ENCODE data around the gene FLACC1. TPM values are rescaled to one million over a fixed set of nuclear protein-coding genes. Genes with fewer than 3 reads are reported as not detected.

The FLACC1 gene
- total RNA-seq, 4 donors from 2014 or later: 0.42 to 0.69 (median 0.59) TPM; not detected in 1

GRCh38 chr2:201360256-201360655, 3.1 kb upstream of the FLACC1 start:
- WGBS, 2 donors: 86 to 87% methylated on average over 4 of the region's 4 CpGs
- intact Hi-C loops (cut with DNase I; ENCODE audit: low total_unique reads): no loop called here
- no peak overlapping the region for H3K4me3 ChIP-seq (ENCODE audit: low read depth, poor library complexity, severe bottlenecking)

GRCh38 chr2:201358684-201359083, 1.5 kb upstream of the FLACC1 start:
- H3K4me3 ChIP-seq (ENCODE audit: low read depth, poor library complexity, severe bottlenecking): no peak overlapping the region
- 96% methylated on average over 7 of the region's 7 CpGs for WGBS, 2 donors
- DNase-seq (ENCODE audit: low spot score in 2 of 2): no peak

More at GRCh38 chr2:201360256-201360655, 3.1 kb upstream of the FLACC1 start:
- TF ChIP-seq CTCF (IDR thresholded peaks at IDR 0.05): no peak
- no peak for TF ChIP-seq POLR2A (IDR thresholded peaks at IDR 0.05)
- DNase-seq (ENCODE audit: low spot score in 2 of 2): no peak

GRCh38 chr2:201353116-201353515, 4.0 kb downstream of the FLACC1 start:
- no peak for DNase-seq (ENCODE audit: low spot score in 2 of 2)
- no peak overlapping the region for H3K4me3 ChIP-seq (ENCODE audit: low read depth, poor library complexity, severe bottlenecking)
- intact Hi-C loops (cut with DNase I; ENCODE audit: low total_unique reads): no loop called here
- TF ChIP-seq POLR2A (IDR thresholded peaks at IDR 0.05) (no peak), CTCF (IDR thresholded peaks at IDR 0.05) (no peak)
- WGBS, 2 donors: 61 to 68% methylated on average over 1 of the region's 1 CpG

More at GRCh38 chr2:201358684-201359083, 1.5 kb upstream of the FLACC1 start:
- TF ChIP-seq CTCF (IDR thresholded peaks at IDR 0.05) (no peak), POLR2A (IDR thresholded peaks at IDR 0.05) (no peak)
- intact Hi-C loops (cut with DNase I; ENCODE audit: low total_unique reads): no loop called here

- no peak overlapping the region for H3K4me3 ChIP-seq (ENCODE audit: low read depth, poor library complexity, severe bottlenecking)
- TF ChIP-seq POLR2A (IDR thresholded peaks at IDR 0.05) (no peak), CTCF (IDR thresholded peaks at IDR 0.05) (no peak)
- 93 to 100% methylated on average over 4 of the region's 4 CpGs for WGBS, 2 donors
- no peak for DNase-seq (ENCODE audit: low spot score in 2 of 2)
- intact Hi-C loops (cut with DNase I; ENCODE audit: low total_unique reads): no loop called here
Measured at GRCh38 chr2:201350879-201351278, 6.3 kb downstream of the FLACC1 start.

GRCh38 chr2:201349601-201350000, 7.5 kb downstream of the FLACC1 start:
- intact Hi-C loops (cut with DNase I; ENCODE audit: low total_unique reads): no loop called here
- no peak for DNase-seq (ENCODE audit: low spot score in 2 of 2)
- TF ChIP-seq POLR2A (IDR thresholded peaks at IDR 0.05): no peak
- no peak for TF ChIP-seq CTCF (IDR thresholded peaks at IDR 0.05)
- no peak overlapping the region for H3K4me3 ChIP-seq (ENCODE audit: low read depth, poor library complexity, severe bottlenecking)
- WGBS, 2 donors: 62 to 70% methylated on average over 4 of the region's 4 CpGs

GRCh38 chr2:201348758-201349157, 8.4 kb downstream of the FLACC1 start:
- DNase-seq (ENCODE audit: low spot score in 2 of 2): no peak
- WGBS, 2 donors: 74 to 88% methylated on average over 1 of the region's 1 CpG
- intact Hi-C loops (cut with DNase I; ENCODE audit: low total_unique reads): no loop called here
- TF ChIP-seq POLR2A (IDR thresholded peaks at IDR 0.05) (no peak), CTCF (IDR thresholded peaks at IDR 0.05) (no peak)
- H3K4me3 ChIP-seq (ENCODE audit: low read depth, poor library complexity, severe bottlenecking): no peak overlapping the region

Measured in lower leg skin (tissue), 4 donors.